ENCODE results near the gene POMT1. TPM values are rescaled to one million over a fixed set of nuclear protein-coding genes. Genes with fewer than 3 reads are reported as not detected.

POMT1 gene
- total and polyA plus RNA-seq, 2 of the 8 experiments (the other 6 are each of a cell fraction or from before 2014, with no cell fraction given): 22.3 to 33.2 TPM

- H3K79me2 ChIP-seq (ENCODE audit: control insufficient read depth in 1 of 2, insufficient read depth in 2 of 2, low read length in 2 of 2): peaks cover 0 to 53% of the 10 kb centered on the region in 2 experiments; a peak in 2 of 4 replicates
- no peak for TF ChIP-seq POLR2AphosphoS5 (IDR thresholded peaks at IDR 0.05; ENCODE audit: low read depth, low read length)
- TF ChIP-seq, protein P1, sequence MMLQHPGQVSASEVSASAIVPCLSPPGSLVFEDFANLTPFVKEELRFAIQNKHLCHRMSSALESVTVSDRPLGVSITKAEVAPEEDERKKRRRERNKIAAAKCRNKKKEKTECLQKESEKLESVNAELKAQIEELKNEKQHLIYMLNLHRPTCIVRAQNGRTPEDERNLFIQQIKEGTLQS (IDR thresholded peaks at IDR 0.05; ENCODE audit: insufficient read depth, low read depth, low read length): no peak
- no peak for TF ChIP-seq ASH2L (IDR thresholded peaks at IDR 0.05; ENCODE audit: low read length)
- no peak for TF ChIP-seq CTBP2 (IDR thresholded peaks at IDR 0.05; ENCODE audit: borderline replicate concordance, insufficient read depth, insufficient read length, low read length)
- TF ChIP-seq RXRA (IDR thresholded peaks at IDR 0.05; ENCODE audit: insufficient read depth, low read depth, low read length): no peak
- TF ChIP-seq RFX5 (IDR thresholded peaks at IDR 0.05; ENCODE audit: borderline replicate concordance, low read depth, low read length): no peak
- TF ChIP-seq RNF2 (IDR thresholded peaks at IDR 0.05; ENCODE audit: borderline replicate concordance, low read depth, low read length, missing control alignments, poor library complexity, severe bottlenecking): no peak
- no peak for TF ChIP-seq CHD1 (IDR thresholded peaks at IDR 0.05; ENCODE audit: low read depth, low read length)
- TF ChIP-seq ZNF274 (IDR thresholded peaks at IDR 0.05; ENCODE audit: borderline replicate concordance, extremely low read depth, low read length): no peak
- no peak for TF ChIP-seq KDM4A (IDR thresholded peaks at IDR 0.05; ENCODE audit: low read depth, low read length, severe bottlenecking)
- TF ChIP-seq RBBP5 (IDR thresholded peaks at IDR 0.05; ENCODE audit: borderline replicate concordance, low read depth, low read length): no peak
- TF ChIP-seq POLR2A (IDR thresholded peaks at IDR 0.05; ENCODE audit: control extremely low read depth in 1 of 2, low read depth in 2 of 2, low read length in 2 of 2): no peak
- TF ChIP-seq YY1 (IDR thresholded peaks at IDR 0.05; ENCODE audit: low read depth, low read length): no peak
These were observed 32.8 kb upstream of the POMT1 start for GRCh38 chr9:131469951-131470350.

More at GRCh38 chr9:131469951-131470350, 32.8 kb upstream of the POMT1 start:
- Histone ChIP-seq H2BK20ac (ENCODE audit: low read length) (no peak overlapping the region), H3K14ac (ENCODE audit: insufficient read length) (no peak overlapping the region), H4K5ac (ENCODE audit: insufficient read length, low read depth, low read length) (no peak overlapping the region), H3K56ac (replicated peaks; ENCODE audit: insufficient read length, low read depth, low read length) (no peak overlapping the region), H2BK120ac (replicated peaks; ENCODE audit: low read depth, low read length) (no peak overlapping the region), H3K4me1 (replicated peaks in 1 of 4; ENCODE audit: control insufficient read depth in 3 of 4, insufficient read depth in 4 of 4, low read length in 3 of 4) (no peaks in the 10 kb centered on the region), H2AFZ (ENCODE audit: low read length) (no peak overlapping the region), H3K9me3 (ENCODE audit: insufficient read depth in 2 of 2, low read depth in 1 of 2, low read length in 1 of 2) (no peaks in the 10 kb centered on the region), H3K23ac (ENCODE audit: insufficient read length) (no peak overlapping the region), H2BK12ac (ENCODE audit: low read depth, low read length) (no peak overlapping the region), H4K8ac (ENCODE audit: extremely low read depth, insufficient read depth, low read length) (no peak overlapping the region), H2BK15ac (ENCODE audit: low read length) (no peak overlapping the region), H3K4me2 (ENCODE audit: insufficient read depth in 1 of 2, low read depth in 2 of 2, low read length in 2 of 2) (no peak overlapping the region), H3K4me3 (ENCODE audit: extremely low read depth in 1 of 4, insufficient read depth in 2 of 4, low read depth in 3 of 4, low read length in 4 of 4) (no peak overlapping the region), H3K9ac (replicated peaks in 1 of 4; ENCODE audit: extremely low read depth in 1 of 4, low read depth in 3 of 4, low read length in 3 of 4) (no peak overlapping the region), H3K27me3 (replicated peaks in 1 of 4; ENCODE audit: control insufficient read depth in 3 of 4, extremely low read depth in 1 of 4, insufficient read depth in 3 of 4, low read length in 3 of 4) (no peaks in the 10 kb centered on the region), H3K36me3 (ENCODE audit: control insufficient read depth in 2 of 4, insufficient read depth in 4 of 4, low read length in 3 of 4) (peaks cover 51 to 91% (median 79%) of the 10 kb centered on the region in 4 experiments), H3K4ac (replicated peaks; ENCODE audit: insufficient read length, low read depth, low read length) (no peak overlapping the region), H3K79me1 (ENCODE audit: low read depth, low read length) (peaks cover 10% of the 10 kb centered on the region), H2BK5ac (ENCODE audit: low read depth, low read length) (no peak overlapping the region), H3K23me2 (ENCODE audit: low read depth, low read length) (no peaks in the 10 kb centered on the region), H3K27ac (ENCODE audit: low read depth, low read length) (no peak overlapping the region), H4K91ac (replicated peaks; ENCODE audit: insufficient read length, low read length) (no peak overlapping the region), H2AK5ac (ENCODE audit: low read depth, low read length) (no peak overlapping the region), H3K18ac (ENCODE audit: extremely low read depth, low read length) (no peak overlapping the region), H4K20me1 (replicated peaks in 1 of 2; ENCODE audit: control insufficient read depth in 1 of 2, insufficient read depth in 2 of 2, low read length in 2 of 2) (peaks cover 13 to 24% of the 10 kb centered on the region in 2 experiments)
- CTCF ChIA-PET (ENCODE audit: partially characterized antibody): interaction anchor here (0.8 to 3.3 kb wide), 5 partner anchors 8 to 96 kb away, joined by 3 to 10 read pairs (median 4); no protein-coding TSS in a partner anchor
- POLR2A ChIA-PET (ENCODE audit: partially characterized antibody): interaction anchor here (0.7 to 1.1 kb wide), 7 partner anchors 8 to 65 kb away, joined by 3 to 4 read pairs (median 3); partner anchors contain the start of gene POMT1
- DNase-seq (ENCODE audit: low read depth in 1 of 2, low spot score in 2 of 2): no peak
- WGBS, 2 experiments (ENCODE audit: extremely low coverage in 1 of 2, insufficient coverage in 1 of 2, insufficient read length in 1 of 2, insufficient replicate concordance in 2 of 2, low coverage in 1 of 2, low lambda C conversion rate in 2 of 2, missing lambda C conversion rate in 1 of 2): 95% methylated on average over 16 of the region's 16 CpGs; no CpG with 5 or more reads in 1 of the 2 experiments
- no peak for FAIRE-seq
